H1 (cell line): Measurements from ENCODE around the gene RXFP1. TPM values are rescaled to one million over a fixed set of nuclear protein-coding genes. Genes with fewer than 3 reads are reported as not detected.

Source experiments
- polyA plus RNA-seq, 7 experiments: library from polyadenylated mRNA; depleted of rRNA in 3 of 7; stranded (reverse) in 5 of 7; unstranded in 2 of 7; fragments of >200 nt in 5 of 7; fragments of 200-250 nt in 2 of 7; gene quantifications; 1 replicate in 5 of 7; 2 replicates in 1 of 7; 4 replicates in 1 of 7; pipeline versions ENCODE4 v1.2.1 to v1.2.3, GENCODE V29; 2011 to 2013; ENCODE audit warnings: missing spikeins in 2 of 7, mixed read lengths in 2 of 7
- total RNA-seq: library from RNA; stranded (reverse); fragmentation: NEBNext Ultra II Directional; extraction: Animal tissue kit (Norgen Biotek cat#: 25700); gene quantifications from 2 replicates; pipeline ENCODE4 v1.2.1, GENCODE V29; 2021
- TF ChIP-seq, protein P1 (sequence below): IDR thresholded peaks from 2 replicates; pipeline ENCODE4 v1.6.1; 2012; ENCODE audit warnings: inconsistent platforms
- TF ChIP-seq, protein P2 (sequence below): IDR thresholded peaks from 2 replicates; pipeline ENCODE4 v1.6.1; 2011; ENCODE audit warnings: low read length, improper control_type of control experiment

The RXFP1 gene
- total and polyA plus RNA-seq, 2 of the 8 experiments (the other 6 are each of a cell fraction or from before 2014, with no cell fraction given) = 0.14 to 0.56 TPM

DNA sequence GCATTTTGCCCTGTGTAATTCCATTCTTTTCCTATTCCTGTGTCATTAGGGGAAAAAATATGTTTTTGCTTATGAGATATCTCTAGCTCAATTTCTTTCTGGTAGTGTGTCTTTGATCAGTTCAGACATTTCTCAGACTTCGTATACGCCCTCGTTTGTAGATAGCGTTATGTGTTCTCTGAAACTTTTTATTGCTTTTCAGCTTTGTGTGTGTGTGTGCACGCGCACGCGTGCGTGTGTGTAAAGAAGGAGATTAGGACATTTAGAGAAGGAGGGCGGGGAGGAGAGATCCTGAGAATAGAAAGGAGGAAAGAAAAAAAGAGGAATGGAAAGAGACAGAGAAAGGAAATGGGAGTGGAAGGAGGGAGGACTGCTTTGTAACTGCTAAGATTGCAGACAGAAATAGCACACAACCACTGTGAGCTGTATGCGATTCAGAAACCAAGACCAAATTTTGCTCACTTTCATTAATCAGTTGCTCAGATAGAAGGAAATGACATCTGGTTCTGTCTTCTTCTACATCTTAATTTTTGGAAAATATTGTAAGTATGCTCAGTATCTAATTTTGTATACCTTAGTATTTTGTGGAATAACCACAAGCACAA lies at the start of gene RXFP1 (continued):
- TF ChIP-seq, protein P1, sequence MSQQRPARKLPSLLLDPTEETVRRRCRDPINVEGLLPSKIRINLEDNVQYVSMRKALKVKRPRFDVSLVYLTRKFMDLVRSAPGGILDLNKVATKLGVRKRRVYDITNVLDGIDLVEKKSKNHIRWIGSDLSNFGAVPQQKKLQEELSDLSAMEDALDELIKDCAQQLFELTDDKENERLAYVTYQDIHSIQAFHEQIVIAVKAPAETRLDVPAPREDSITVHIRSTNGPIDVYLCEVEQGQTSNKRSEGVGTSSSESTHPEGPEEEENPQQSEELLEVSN = no peak
- TF ChIP-seq, protein P2, sequence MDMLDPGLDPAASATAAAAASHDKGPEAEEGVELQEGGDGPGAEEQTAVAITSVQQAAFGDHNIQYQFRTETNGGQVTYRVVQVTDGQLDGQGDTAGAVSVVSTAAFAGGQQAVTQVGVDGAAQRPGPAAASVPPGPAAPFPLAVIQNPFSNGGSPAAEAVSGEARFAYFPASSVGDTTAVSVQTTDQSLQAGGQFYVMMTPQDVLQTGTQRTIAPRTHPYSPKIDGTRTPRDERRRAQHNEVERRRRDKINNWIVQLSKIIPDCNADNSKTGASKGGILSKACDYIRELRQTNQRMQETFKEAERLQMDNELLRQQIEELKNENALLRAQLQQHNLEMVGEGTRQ = no peak
